ENCODE results near the gene MOCS1.
A peak's percentile ranks its signal among the peaks of the same experiment; 100 is the strongest.

MOCS1 gene

GRCh38 chr6:39865011-39865888 is 69.0 kb downstream of the MOCS1 start:
- DNase-seq = peak; percentile 51

GRCh38 chr6:39861663-39862062 is 72.6 kb downstream of the MOCS1 start:
- DNase-seq = no peak

- DNase-seq = no peak
Observed at GRCh38 chr6:39859025-39859424, 75.2 kb downstream of the MOCS1 start.

GRCh38 chr6:39855356-39855995 is 78.8 kb downstream of the MOCS1 start:
- no peak for DNase-seq

All from stimulated activated CD4-positive, alpha-beta T cell treated with anti-CD3 and anti-CD28 coated beads, Interleukin-4, amount 100 ng/mL, for 1 hour (primary cell).